Measurements from ENCODE around the gene OR7C2.

Gene OR7C2

GRCh38 chr19:14972676-14973075 lies 31.4 kb downstream of the OR7C2 start:
- Histone ChIP-seq H3K9me3 (ENCODE audit: control insufficient read depth, insufficient read depth, low read depth, low read length) (no peaks in the 10 kb centered on the region), H3K36me3 (ENCODE audit: control insufficient read depth in 2 of 2, insufficient read depth in 1 of 2, low read length in 2 of 2) (no peaks in the 10 kb centered on the region), H3K27ac (ENCODE audit: extremely low read depth, low read depth, low read length) (no peak overlapping the region), H3K4me1 (ENCODE audit: control insufficient read depth, insufficient read depth, low read length) (no peaks in the 10 kb centered on the region), H3K4me3 (ENCODE audit: low read depth, low read length) (no peak overlapping the region)
- ChIA-PET CTCF (interaction anchor here (0.6 to 0.7 kb wide), 2 partner anchors 11 to 346 kb away, joined by 3 to 5 read pairs; no protein-coding TSS in a partner anchor), POLR2A (no interaction called here)
- TF ChIP-seq EGR2 (tag by site-specific recombination; IDR thresholded peaks at IDR 0.05; ENCODE audit: low read depth): peak; percentile 54; the same call in 1 of the 2 replicates
- TF ChIP-seq ZFHX2 (tag by site-specific recombination; conservative IDR thresholded peaks at IDR 0.05): peak; percentile 56
- no peak for TF ChIP-seq PRDM6 (tag by site-specific recombination; IDR thresholded peaks at IDR 0.05)

GRCh38 chr19:14974488-14974887 lies 33.2 kb downstream of the OR7C2 start:
- Histone ChIP-seq H3K27ac (ENCODE audit: extremely low read depth, low read depth, low read length) (no peak overlapping the region), H3K9me3 (ENCODE audit: control insufficient read depth, insufficient read depth, low read depth, low read length) (no peaks in the 10 kb centered on the region), H3K4me3 (ENCODE audit: low read depth, low read length) (no peak overlapping the region), H3K4me1 (ENCODE audit: control insufficient read depth, insufficient read depth, low read length) (no peaks in the 10 kb centered on the region), H3K36me3 (ENCODE audit: control insufficient read depth in 2 of 2, insufficient read depth in 1 of 2, low read length in 2 of 2) (no peaks in the 10 kb centered on the region)
- ChIA-PET POLR2A (no interaction called here), CTCF (no interaction called here)
- TF ChIP-seq ZNF660 (tag by site-specific recombination; IDR thresholded peaks at IDR 0.05) (no peak), ZBTB8A (tag by site-specific recombination; IDR thresholded peaks at IDR 0.05) (no peak), ZNF138 (tag by site-specific recombination; IDR thresholded peaks at IDR 0.05; ENCODE audit: borderline replicate concordance) (no peak), ZNF548 (tag by site-specific recombination; IDR thresholded peaks at IDR 0.05) (no peak), ZNF777 (tag by site-specific recombination; IDR thresholded peaks at IDR 0.05; ENCODE audit: borderline replicate concordance) (no peak)

GRCh38 chr19:14977128-14977527 lies 35.8 kb downstream of the OR7C2 start:
- TF ChIP-seq ZBTB20 (tag by site-specific recombination; IDR thresholded peaks at IDR 0.05) (no peak), ZNF624 (tag by site-specific recombination; IDR thresholded peaks at IDR 0.05) (no peak), ZNF513 (tag by site-specific recombination; IDR thresholded peaks at IDR 0.05) (no peak), ZNF202 (tag by site-specific recombination; IDR thresholded peaks at IDR 0.05; ENCODE audit: borderline replicate concordance) (no peak), ZBTB17 (tag by site-specific recombination; IDR thresholded peaks at IDR 0.05) (0 out of 2 replicates have a peak, but pooled peaks have one; percentile 35)
- Histone ChIP-seq H3K36me3 (ENCODE audit: control insufficient read depth in 2 of 2, insufficient read depth in 1 of 2, low read length in 2 of 2) (no peaks in the 10 kb centered on the region), H3K4me3 (ENCODE audit: low read depth, low read length) (no peak overlapping the region), H3K27ac (ENCODE audit: extremely low read depth, low read depth, low read length) (no peak overlapping the region), H3K9me3 (ENCODE audit: control insufficient read depth, insufficient read depth, low read depth, low read length) (no peaks in the 10 kb centered on the region), H3K4me1 (ENCODE audit: control insufficient read depth, insufficient read depth, low read length) (no peaks in the 10 kb centered on the region)
- ChIA-PET POLR2A (no interaction called here), CTCF (interaction anchor here (0.7 kb wide), 2 partner anchors 234 to 1110 kb away, joined by 4 to 6 read pairs; no protein-coding TSS in a partner anchor)

- Histone ChIP-seq H3K9me3 (ENCODE audit: control insufficient read depth, insufficient read depth, low read depth, low read length) (no peaks in the 10 kb centered on the region), H3K36me3 (ENCODE audit: control insufficient read depth in 2 of 2, insufficient read depth in 1 of 2, low read length in 2 of 2) (no peaks in the 10 kb centered on the region), H3K4me3 (ENCODE audit: low read depth, low read length) (no peak overlapping the region), H3K4me1 (ENCODE audit: control insufficient read depth, insufficient read depth, low read length) (no peaks in the 10 kb centered on the region), H3K27ac (ENCODE audit: extremely low read depth, low read depth, low read length) (no peak overlapping the region)
- POLR2A ChIA-PET: no interaction called here
- CTCF ChIA-PET: no interaction called here
- TF ChIP-seq ZBTB44 (tag by site-specific recombination; IDR thresholded peaks at IDR 0.05) (no peak), ZNF423 (tag by site-specific recombination; IDR thresholded peaks at IDR 0.05) (no peak), ZNF350 (tag by site-specific recombination; IDR thresholded peaks at IDR 0.05) (no peak), ZFHX2 (tag by site-specific recombination; conservative IDR thresholded peaks at IDR 0.05) (peak; percentile 95), ZNF664 (tag by site-specific recombination; IDR thresholded peaks at IDR 0.05) (no peak), ZFP69B (tag by site-specific recombination; IDR thresholded peaks at IDR 0.05) (no peak), ZNF433 (tag by site-specific recombination; IDR thresholded peaks at IDR 0.05; ENCODE audit: low read depth) (no peak), ZNF155 (tag by site-specific recombination; IDR thresholded peaks at IDR 0.05) (no peak), ZNF677 (tag by site-specific recombination; IDR thresholded peaks at IDR 0.05) (no peak), REPIN1 (tag by site-specific recombination; IDR thresholded peaks at IDR 0.05; ENCODE audit: low read depth) (no peak), TCF7L2 (IDR thresholded peaks at IDR 0.05; ENCODE audit: borderline replicate concordance, low read depth, low read length) (no peak), ZNF561 (tag by site-specific recombination; IDR thresholded peaks at IDR 0.05; ENCODE audit: borderline replicate concordance) (no peak)
These were observed 37.0 kb downstream of the OR7C2 start for GRCh38 chr19:14978161-14978776.
